ENCODE measurements around the gene BCOR. TPM values are rescaled to one million over a fixed set of nuclear protein-coding genes. Genes with fewer than 3 reads are reported as not detected.

BCOR gene
- total and polyA plus RNA-seq, 2 of the 8 experiments (the other 6 are each of a cell fraction or from before 2014, with no cell fraction given): 25.0 to 50.8 TPM

- no peak overlapping the region for H3K14ac ChIP-seq (ENCODE audit: insufficient read length)
- H3K27ac ChIP-seq (ENCODE audit: low read depth, low read length): no peak overlapping the region
- H2AK5ac ChIP-seq (ENCODE audit: low read depth, low read length): no peak overlapping the region
- no peak overlapping the region for H2BK5ac ChIP-seq (ENCODE audit: low read depth, low read length)
- H4K8ac ChIP-seq (ENCODE audit: extremely low read depth, insufficient read depth, low read length): no peak overlapping the region
- H3K18ac ChIP-seq (ENCODE audit: extremely low read depth, low read length): peak overlapping the region; percentile 71; the same call in 1 of the 2 replicates
- H3K56ac ChIP-seq (replicated peaks; ENCODE audit: insufficient read length, low read depth, low read length): no peak overlapping the region
- H2BK15ac ChIP-seq (ENCODE audit: low read length): no peak overlapping the region
- H2BK120ac ChIP-seq (replicated peaks; ENCODE audit: low read depth, low read length): no peak overlapping the region
- H3K4ac ChIP-seq (replicated peaks; ENCODE audit: insufficient read length, low read depth, low read length): no peak overlapping the region
- peaks cover 8 to 46% (median 29%) of the 10 kb centered on the region in 4 experiments; a peak in 6 of 7 replicates for H3K27me3 ChIP-seq (replicated peaks in 1 of 4; ENCODE audit: control insufficient read depth in 3 of 4, extremely low read depth in 1 of 4, insufficient read depth in 3 of 4, low read length in 3 of 4)
- no peak overlapping the region for H4K5ac ChIP-seq (ENCODE audit: insufficient read length, low read depth, low read length)
- H3K79me2 ChIP-seq (ENCODE audit: control insufficient read depth in 1 of 2, insufficient read depth in 2 of 2, low read length in 2 of 2): no peaks in the 10 kb centered on the region
- 0% methylated on average over 2 of the region's 4 CpGs; no CpG with 5 or more reads in 1 of the 2 experiments for WGBS, 2 experiments (ENCODE audit: extremely low coverage in 1 of 2, insufficient coverage in 1 of 2, insufficient read length in 1 of 2, insufficient replicate concordance in 2 of 2, low coverage in 1 of 2, low lambda C conversion rate in 2 of 2, missing lambda C conversion rate in 1 of 2)
- peak in 1 of 2 experiments; percentile 46 for DNase-seq (ENCODE audit: low read depth in 1 of 2, low spot score in 2 of 2)
- H4K91ac ChIP-seq (replicated peaks; ENCODE audit: insufficient read length, low read length): no peak overlapping the region
- no peak overlapping the region for H3K9ac ChIP-seq (replicated peaks in 1 of 4; ENCODE audit: extremely low read depth in 1 of 4, low read depth in 3 of 4, low read length in 3 of 4)
- H3K9me3 ChIP-seq (ENCODE audit: insufficient read depth in 2 of 2, low read depth in 1 of 2, low read length in 1 of 2): no peaks in the 10 kb centered on the region
- H3K4me2 ChIP-seq (ENCODE audit: insufficient read depth in 1 of 2, low read depth in 2 of 2, low read length in 2 of 2): peak overlapping the region; percentile 76 to 82
- no peak overlapping the region for H2AFZ ChIP-seq (ENCODE audit: low read length)
- no peaks in the 10 kb centered on the region for H4K20me1 ChIP-seq (replicated peaks in 1 of 2; ENCODE audit: control insufficient read depth in 1 of 2, insufficient read depth in 2 of 2, low read length in 2 of 2)
- no peaks in the 10 kb centered on the region for H3K36me3 ChIP-seq (ENCODE audit: control insufficient read depth in 2 of 4, insufficient read depth in 4 of 4, low read length in 3 of 4)
- H3K23me2 ChIP-seq (ENCODE audit: low read depth, low read length): peaks cover 3% of the 10 kb centered on the region; the same call in 1 of the 2 replicates
- H3K4me3 ChIP-seq (ENCODE audit: extremely low read depth in 1 of 4, insufficient read depth in 2 of 4, low read depth in 3 of 4, low read length in 4 of 4): peak overlapping the region in 1 of 4 experiments; percentile 64; a peak in 1 of 8 replicates
- H2BK20ac ChIP-seq (ENCODE audit: low read length): no peak overlapping the region
- POLR2A ChIA-PET (ENCODE audit: partially characterized antibody): interaction anchor here (0.7 to 0.8 kb wide), 3 partner anchors 84 to 103 kb away, joined by 3 to 5 read pairs (median 4); no protein-coding TSS in a partner anchor
- CTCF ChIA-PET (ENCODE audit: partially characterized antibody): interaction anchor here (0.7 kb wide), 1 partner anchor 526 kb away, joined by 4 read pairs; no protein-coding TSS in a partner anchor
- H3K23ac ChIP-seq (ENCODE audit: insufficient read length): no peak overlapping the region
- H3K4me1 ChIP-seq (replicated peaks in 1 of 4; ENCODE audit: control insufficient read depth in 3 of 4, insufficient read depth in 4 of 4, low read length in 3 of 4): peaks cover 4 to 19% (median 7%) of the 10 kb centered on the region in 4 experiments
- peak; percentile 92 for FAIRE-seq
- TF ChIP-seq POLR2A (IDR thresholded peaks at IDR 0.05; ENCODE audit: control extremely low read depth in 1 of 2, low read depth in 2 of 2, low read length in 2 of 2) (no peak), RAD21 (IDR thresholded peaks at IDR 0.05 in 1 of 2, conservative IDR thresholded peaks at IDR 0.05 in 1 of 2; ENCODE audit: low read depth in 2 of 2, low read length in 2 of 2) (peak in 1 of 2 experiments; percentile 21; a peak in 2 of 4 replicates), TCF12 (IDR thresholded peaks at IDR 0.05; ENCODE audit: low read depth, low read length) (0 out of 2 replicates have a peak, but pooled peaks have one; percentile 23)
- H3K79me1 ChIP-seq (ENCODE audit: low read depth, low read length): no peaks in the 10 kb centered on the region
- 0 out of 2 replicates have a peak overlapping the region, but pooled peaks have one; percentile 17 for H2BK12ac ChIP-seq (ENCODE audit: low read depth, low read length)
Measured at GRCh38 chrX:40004246-40004535, 93.6 kb downstream of the BCOR start.

Measured in H1 (cell line).